Measurements from ENCODE around the gene PLEKHA4.
"Not testable (repeated sequence)": the region's sequence is repeated elsewhere in the genome, so short reads cannot be mapped to it uniquely, and the experiment has no call there.

Gene PLEKHA4

GRCh38 chr19:48881741-48882657 is 13.6 kb upstream of the PLEKHA4 start:
- TF ChIP-seq CTCF (conservative IDR thresholded peaks at IDR 0.05; ENCODE audit: low read length): no peak
- DNase-seq (ENCODE audit: low read depth): no peak
- no peak overlapping the region for H3K4me3 ChIP-seq (ENCODE audit: low read length)

- not testable (repeated sequence) for DNase-seq (ENCODE audit: low read depth); H3K4me3 ChIP-seq (ENCODE audit: low read length)
Observed at GRCh38 chr19:48879696-48880095, 11.3 kb upstream of the PLEKHA4 start.

DNA sequence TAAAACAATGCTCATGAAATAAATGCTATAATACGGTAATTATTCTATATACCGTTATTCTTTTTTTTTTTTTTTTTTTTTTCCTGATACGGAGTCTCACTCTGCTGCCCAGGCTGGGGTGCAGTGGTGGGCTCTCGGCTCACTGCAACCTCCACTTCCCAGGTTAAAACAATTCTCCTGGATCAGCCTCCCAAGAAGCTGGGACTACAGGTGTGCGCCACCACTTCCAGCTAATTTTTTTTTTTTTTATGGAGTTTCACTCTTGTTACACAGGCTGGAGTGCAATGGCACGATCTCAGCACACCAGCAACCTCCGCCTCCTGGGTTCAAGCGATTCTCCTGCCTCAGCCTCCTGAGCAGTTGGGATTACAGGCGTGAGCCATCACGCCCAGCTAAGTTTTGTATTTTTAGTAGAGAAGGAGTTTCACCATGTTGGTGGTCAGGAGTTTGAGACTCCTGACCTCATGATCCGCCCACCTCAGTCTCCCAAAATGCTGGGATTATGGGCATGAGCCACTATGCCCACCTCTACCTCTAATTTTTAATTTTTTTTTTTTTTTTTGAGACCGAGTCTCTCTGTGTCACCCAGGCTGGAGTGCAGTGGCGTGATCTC is 10.7 kb upstream of the PLEKHA4 start:
- no peak for DNase-seq (ENCODE audit: low read depth)
- H3K4me3 ChIP-seq (ENCODE audit: low read length): no peak overlapping the region
- no peak for TF ChIP-seq CTCF (conservative IDR thresholded peaks at IDR 0.05; ENCODE audit: low read length)

DNA sequence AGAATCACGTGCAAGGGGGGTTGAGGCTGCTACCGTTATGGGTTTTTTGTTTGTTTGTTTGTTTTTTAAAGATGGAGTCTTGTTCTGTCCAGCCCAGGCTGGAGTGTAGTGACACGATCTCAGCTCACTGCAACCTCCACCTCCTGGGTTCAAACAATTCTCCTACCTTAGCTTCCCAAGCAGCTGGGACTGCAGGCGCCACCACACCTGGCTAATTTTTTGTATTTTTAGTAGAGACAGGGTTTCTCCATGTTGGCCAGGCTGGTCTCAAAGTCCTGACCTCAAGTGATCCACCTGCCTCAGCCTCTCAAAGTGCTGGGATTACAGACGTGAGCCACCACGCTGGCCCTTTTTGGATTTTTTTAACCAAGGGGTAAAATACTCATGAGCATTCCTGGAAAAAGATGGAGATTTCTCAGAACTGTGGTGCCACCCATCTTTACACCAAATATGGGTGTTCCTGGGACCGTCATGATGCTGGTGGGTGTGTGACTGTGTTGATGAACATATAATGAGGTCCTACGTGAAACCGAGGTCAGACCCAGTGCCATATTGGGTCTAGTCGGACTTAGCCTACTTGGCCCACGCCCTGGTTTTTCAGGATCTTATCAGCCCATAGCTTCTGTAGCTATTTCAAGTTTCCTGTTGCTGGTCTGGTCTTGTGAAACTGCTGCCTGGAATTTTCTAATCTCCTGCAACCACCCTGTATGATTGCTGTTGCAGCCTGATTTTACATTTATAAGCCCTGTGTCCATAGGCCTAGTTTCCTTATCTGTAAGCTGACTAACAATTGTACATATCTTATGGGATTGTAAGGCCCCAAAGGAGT is 10.0 kb upstream of the PLEKHA4 start:
- H3K4me3 ChIP-seq (ENCODE audit: low read length): no peak overlapping the region
- DNase-seq (ENCODE audit: low read depth): peak; percentile 36
- TF ChIP-seq CTCF (conservative IDR thresholded peaks at IDR 0.05; ENCODE audit: low read length): no peak

DNA sequence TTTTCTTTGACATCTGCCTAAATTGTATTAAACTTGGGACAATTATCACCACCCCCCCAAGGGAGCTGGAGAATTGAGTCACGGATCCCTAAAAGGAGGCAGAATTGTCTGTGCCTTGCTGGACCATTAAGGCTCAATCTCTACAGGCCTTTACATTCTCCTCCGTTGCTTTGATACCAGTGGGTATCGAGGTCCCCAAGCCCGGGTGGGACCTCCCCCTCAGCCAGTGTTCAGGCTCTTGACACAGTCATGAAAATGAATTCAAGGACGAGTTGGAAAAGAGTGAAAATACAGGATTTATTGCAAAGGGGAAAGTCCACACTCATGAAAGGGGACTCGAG is 9.4 kb upstream of the PLEKHA4 start:
- no peak for TF ChIP-seq CTCF (conservative IDR thresholded peaks at IDR 0.05; ENCODE audit: low read length)
- DNase-seq (ENCODE audit: low read depth): peak; percentile 13
- no peak overlapping the region for H3K4me3 ChIP-seq (ENCODE audit: low read length)

GRCh38 chr19:48876043-48876981 is 7.9 kb upstream of the PLEKHA4 start:
- peak; percentile 35 for DNase-seq (ENCODE audit: low read depth)
- H3K4me3 ChIP-seq (ENCODE audit: low read length): peak overlapping the region; percentile 100

DNA sequence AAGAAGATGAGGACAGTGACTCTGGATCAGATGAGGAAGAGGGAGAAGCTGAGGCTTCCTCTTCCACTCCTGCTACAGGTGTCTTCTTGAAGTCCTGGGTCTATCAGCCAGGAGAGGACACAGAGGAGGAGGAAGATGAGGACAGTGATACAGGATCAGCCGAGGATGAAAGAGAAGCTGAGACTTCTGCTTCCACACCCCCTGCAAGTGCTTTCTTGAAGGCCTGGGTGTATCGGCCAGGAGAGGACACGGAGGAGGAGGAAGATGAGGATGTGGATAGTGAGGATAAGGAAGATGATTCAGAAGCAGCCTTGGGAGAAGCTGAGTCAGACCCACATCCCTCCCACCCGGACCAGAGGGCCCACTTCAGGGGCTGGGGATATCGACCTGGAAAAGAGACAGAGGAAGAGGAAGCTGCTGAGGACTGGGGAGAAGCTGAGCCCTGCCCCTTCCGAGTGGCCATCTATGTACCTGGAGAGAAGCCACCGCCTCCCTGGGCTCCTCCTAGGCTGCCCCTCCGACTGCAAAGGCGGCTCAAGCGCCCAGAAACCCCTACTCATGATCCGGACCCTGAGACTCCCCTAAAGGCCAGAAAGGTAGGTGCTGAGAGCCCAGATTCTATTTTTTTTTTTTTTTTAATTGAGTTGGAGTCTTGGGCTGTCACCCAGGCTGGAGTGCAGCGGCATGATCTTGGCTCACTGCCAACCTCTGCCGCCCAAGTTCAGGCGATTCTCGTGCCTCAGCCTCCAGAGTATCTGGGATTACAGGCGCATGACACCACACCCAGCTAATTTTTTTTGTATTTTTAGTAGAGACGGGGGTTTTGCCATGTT is 6.1 kb upstream of the PLEKHA4 start:
- DNase-seq (ENCODE audit: low read depth): peak; percentile 63
- TF ChIP-seq CTCF (conservative IDR thresholded peaks at IDR 0.05; ENCODE audit: low read length): no peak
- H3K4me3 ChIP-seq (ENCODE audit: low read length): peak overlapping the region; percentile 100

All from AG10803 (cell line).